Ovary (tissue), 9 donors: ENCODE data around the gene KLHL12. TPM values are rescaled to one million over a fixed set of nuclear protein-coding genes. Genes with fewer than 3 reads are reported as not detected.
A peak's percentile ranks its signal among the peaks of the same experiment; 100 is the strongest.

Source experiments
- DNase-seq, 5 donors: peaks; one replicate each; pipeline ENCODE4 v3.0.0-alpha.2; 2019 to 2020
- H3K27ac ChIP-seq, 2 donors: fragments of 200-600 bp; one replicate each; pipeline versions ENCODE4 v1.5.1 to v1.8.0; 2019 to 2022
- H3K27me3 ChIP-seq: fragments of 200-600 bp; one replicate; pipeline ENCODE4 v1.8.0; 2022
- H3K36me3 ChIP-seq: fragments of 200-600 bp; sonication (generic); one replicate; pipeline ENCODE4 v1.5.1; 2019
- H3K4me1 ChIP-seq: one replicate; pipeline ENCODE4 v1.8.1; 2013; ENCODE audit warnings: mild to moderate bottlenecking, moderate library complexity; ENCODE audit not compliant: insufficient read depth
- H3K4me3 ChIP-seq: fragments of 200-600 bp; sonication (generic); one replicate; pipeline ENCODE4 v1.5.1; 2017
- H3K9me3 ChIP-seq, 2 donors: fragments of 200-600 bp in 1 of 2; sonication (generic) in 1 of 2; one replicate each; pipeline versions ENCODE4 v1.5.1 to v1.8.1; 2013 to 2019; ENCODE audit warnings: mild to moderate bottlenecking in 1 of 2, moderate library complexity in 1 of 2
- EP300 ChIP-seq: sonication (generic); formaldehyde crosslinking; IDR thresholded peaks from one replicate; pipeline ENCODE4 v1.6.1; 2017; ENCODE audit warnings: antibody characterized with exemption
- POLR2A ChIP-seq: fragments of 450-650 bp; IDR thresholded peaks from one replicate; pipeline ENCODE4 v1.6.1; 2017; ENCODE audit warnings: antibody characterized with exemption, mild to moderate bottlenecking, moderate library complexity
- WGBS, 3 donors: extraction: QIAGEN DNeasy Blood & Tissue Kit in 1 of 3; methylation state at CpG; one replicate each; pipeline versions ENCODE4 v1.1.5 to v1.1.7; 2013 to 2017; 5-methylcytosine and 5-hydroxymethylcytosine counted together
- intact Hi-C, 4 donors: fragments of 100-400 bp; cut with DNase I; formaldehyde crosslinking; loops; one replicate each; pipeline versions ENCODE4 v1.11.0 to v1.15.1; 2022 to 2023
- polyA plus RNA-seq, 2 donors: library from polyadenylated mRNA; stranded (reverse); fragments of 200-250 nt in 1 of 2; fragments of 350-450 nt in 1 of 2; fragmentation: Illumina TruSeq in 1 of 2; extraction: RNeasy Lipid Tissue Mini Kit (QIAGEN cat#74804) in 1 of 2; gene quantifications; one replicate each; pipeline ENCODE4 v1.2.3, GENCODE V29; 2013 to 2014
- total RNA-seq, 7 donors: library from RNA; depleted of rRNA in 2 of 7; stranded (reverse); fragments of >200 nt in 2 of 7; fragmentation: NEBNext Ultra II Directional in 3 of 7; extraction: Animal tissue kit (Norgen Biotek cat#: 25700) in 3 of 7; gene quantifications; one replicate each; pipeline versions ENCODE4 v1.1.0 to v1.2.4, GENCODE V29; 2016 to 2023
- TF ChIP-seq, protein P1 (sequence below), 3 donors: fragments of 450-650 bp in 2 of 3; fragments of 200-600 bp in 1 of 3; IDR thresholded peaks; one replicate each; pipeline versions ENCODE4 v1.5.1 to v1.8.0; 2016 to 2022; ENCODE audit warnings: antibody characterized with exemption in 3 of 3, mild to moderate bottlenecking in 1 of 3
- donor health status: DM: no; HTN: no; CAD: no; lungs with moderate emphysema.
- donor health status: DM: no; HTN: no; CAD: no.
- donor health status: Bipolar disorder and iron deficiency.
- donor health status: DM: yes; HTN: yes; CAD: no.
- donor health status: DM: no; HTN: no; CAD: no.
- donor health status: DM: yes; HTN: yes; CAD: no.

The KLHL12 gene
- total and polyA plus RNA-seq, 9 donors = 11.2 to 29.7 (median 20.1) TPM

DNA sequence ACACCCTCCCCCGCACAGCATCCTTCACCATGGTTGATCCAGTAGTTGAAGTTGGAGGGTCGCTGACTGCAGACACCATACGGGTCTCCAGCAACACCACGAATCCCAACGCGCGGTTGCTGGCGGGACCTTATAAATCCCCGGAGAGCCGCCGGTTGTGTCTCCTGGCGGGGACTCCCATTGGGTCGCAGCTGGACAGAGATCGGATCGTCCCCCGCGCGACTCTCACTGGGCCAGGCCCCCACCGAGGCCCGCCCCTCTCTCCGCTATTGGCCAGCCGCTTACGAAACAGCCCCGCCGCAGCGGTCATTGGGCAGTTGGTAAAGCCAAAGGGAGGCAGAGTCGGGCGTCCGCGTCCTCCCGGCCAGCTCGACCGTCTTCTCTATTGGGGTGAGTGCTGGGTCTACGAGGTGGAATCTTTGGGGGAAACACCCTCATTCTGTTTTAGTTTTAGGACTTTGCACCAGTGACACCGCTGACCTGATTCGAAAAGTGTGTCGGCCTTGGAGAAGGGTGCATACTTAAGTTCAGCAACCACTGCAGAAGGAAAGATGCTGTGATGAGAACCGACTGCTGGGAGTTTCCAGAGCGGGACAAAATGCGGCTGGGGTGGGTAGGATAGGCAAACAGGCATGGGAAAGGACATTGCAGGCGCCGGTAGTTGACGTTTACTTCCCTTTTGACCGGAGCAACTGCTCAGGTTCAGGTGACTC is 65.5 kb downstream of the KLHL12 start:
- intact Hi-C loops = no loop called here

DNA sequence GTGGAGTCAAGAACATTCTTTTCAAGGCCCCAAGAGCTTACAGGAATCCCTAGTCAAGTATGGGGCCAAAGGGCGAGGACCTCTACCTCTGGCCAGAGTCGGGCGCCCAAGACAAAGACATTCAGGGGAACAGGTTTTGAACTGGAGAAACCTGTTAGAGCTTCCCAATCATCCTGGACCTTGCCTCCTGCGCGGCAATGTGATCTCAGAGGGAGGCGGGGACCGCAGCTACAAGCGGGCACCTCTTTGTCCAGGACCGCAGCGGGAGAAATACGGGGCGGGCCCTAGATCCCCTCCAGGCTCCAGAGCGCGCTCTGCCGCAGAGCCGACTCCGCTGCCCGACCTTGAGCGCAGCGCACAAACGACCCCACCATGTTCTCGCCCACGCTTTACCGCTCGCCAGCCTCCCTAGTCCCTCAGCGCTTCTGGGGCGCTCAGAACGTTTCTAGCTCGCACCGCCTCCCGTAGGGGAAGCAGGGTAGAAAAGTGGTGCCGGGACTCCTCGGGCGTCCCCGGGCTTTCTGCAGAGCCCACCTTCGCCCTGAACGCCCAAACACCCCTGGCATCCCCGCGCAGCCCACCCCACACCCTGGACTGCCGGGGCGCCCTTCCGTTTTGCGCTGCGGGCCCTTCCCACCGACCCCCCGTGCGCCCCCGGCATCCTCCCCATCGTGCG is 66.2 kb downstream of the KLHL12 start:
- intact Hi-C loops = no loop called here
- H3K4me3 ChIP-seq = peak overlapping the region; percentile 72
- peak in 4 of 5 donors; percentile 20 to 62 (median 50) for DNase-seq
- H3K27me3 ChIP-seq = no peaks in the 10 kb centered on the region
- no peaks in the 10 kb centered on the region for H3K9me3 ChIP-seq
- no peak overlapping the region for H3K27ac ChIP-seq
- H3K36me3 ChIP-seq = no peaks in the 10 kb centered on the region
- peaks cover 3% of the 10 kb centered on the region for H3K4me1 ChIP-seq
- 2 to 3% (median 3%) methylated on average over 46 to 50 of the region's 50 CpGs for WGBS, 3 donors
- TF ChIP-seq EP300 = no peak
- TF ChIP-seq, protein P1, sequence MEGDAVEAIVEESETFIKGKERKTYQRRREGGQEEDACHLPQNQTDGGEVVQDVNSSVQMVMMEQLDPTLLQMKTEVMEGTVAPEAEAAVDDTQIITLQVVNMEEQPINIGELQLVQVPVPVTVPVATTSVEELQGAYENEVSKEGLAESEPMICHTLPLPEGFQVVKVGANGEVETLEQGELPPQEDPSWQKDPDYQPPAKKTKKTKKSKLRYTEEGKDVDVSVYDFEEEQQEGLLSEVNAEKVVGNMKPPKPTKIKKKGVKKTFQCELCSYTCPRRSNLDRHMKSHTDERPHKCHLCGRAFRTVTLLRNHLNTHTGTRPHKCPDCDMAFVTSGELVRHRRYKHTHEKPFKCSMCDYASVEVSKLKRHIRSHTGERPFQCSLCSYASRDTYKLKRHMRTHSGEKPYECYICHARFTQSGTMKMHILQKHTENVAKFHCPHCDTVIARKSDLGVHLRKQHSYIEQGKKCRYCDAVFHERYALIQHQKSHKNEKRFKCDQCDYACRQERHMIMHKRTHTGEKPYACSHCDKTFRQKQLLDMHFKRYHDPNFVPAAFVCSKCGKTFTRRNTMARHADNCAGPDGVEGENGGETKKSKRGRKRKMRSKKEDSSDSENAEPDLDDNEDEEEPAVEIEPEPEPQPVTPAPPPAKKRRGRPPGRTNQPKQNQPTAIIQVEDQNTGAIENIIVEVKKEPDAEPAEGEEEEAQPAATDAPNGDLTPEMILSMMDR (IDR thresholded peaks at IDR 0.05) = no peak
- no peak for TF ChIP-seq POLR2A

More for the DNA sequence above, 65.5 kb downstream of the KLHL12 start:
- peak; percentile 85 to 90 (median 86) for DNase-seq
- Histone ChIP-seq H3K27me3 (no peaks in the 10 kb centered on the region), H3K27ac (no peak overlapping the region), H3K36me3 (no peaks in the 10 kb centered on the region), H3K4me3 (peak overlapping the region; percentile 72), H3K9me3 (no peaks in the 10 kb centered on the region), H3K4me1 (peaks cover 3% of the 10 kb centered on the region)
- WGBS, 3 donors = 0 to 1% (median 0%) methylated on average over 37 to 44 of the region's 44 CpGs
- TF ChIP-seq EP300 = no peak
- TF ChIP-seq POLR2A = peak; percentile 18

DNA sequence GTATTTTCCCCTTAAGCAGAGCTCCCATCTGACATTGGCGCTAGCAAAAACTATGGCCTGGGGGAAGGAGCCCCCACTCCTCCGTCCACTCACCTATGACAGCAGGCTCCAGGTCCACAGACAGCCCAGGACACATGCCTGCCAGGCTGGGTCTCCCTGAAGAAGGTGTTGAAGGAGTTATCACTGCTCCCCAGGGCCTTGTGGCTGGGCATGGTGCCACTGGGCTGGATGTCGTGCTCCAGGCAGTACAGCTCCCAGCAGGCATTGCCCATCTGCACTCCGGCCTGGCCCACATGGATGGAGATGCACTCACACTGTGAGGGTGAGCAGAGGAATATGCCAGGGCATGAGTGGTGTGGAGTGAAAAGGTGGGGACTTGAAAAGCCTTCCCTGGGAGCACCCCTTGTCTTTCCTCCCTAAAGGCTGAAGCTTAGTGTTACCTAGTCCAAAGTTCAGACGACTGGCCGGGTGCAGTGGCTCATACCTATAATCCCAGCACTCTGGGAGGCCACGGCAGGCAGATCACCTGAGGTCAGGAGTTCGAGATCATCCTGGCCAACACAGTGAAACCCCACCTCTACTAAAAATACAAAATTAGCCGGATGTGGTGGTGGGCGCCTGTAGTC is 68.1 kb downstream of the KLHL12 start:
- intact Hi-C loops = loop anchor here in 1 of 4 donors (5.0 kb wide), 1 partner anchor 47 kb away; the partner anchor contains the start of gene PCAT6
- no peaks in the 10 kb centered on the region for H3K36me3 ChIP-seq
- 84 to 88% (median 86%) methylated on average over 10 of the region's 10 CpGs for WGBS, 3 donors
- no peak overlapping the region for H3K4me3 ChIP-seq
- H3K27me3 ChIP-seq = no peaks in the 10 kb centered on the region
- no peaks in the 10 kb centered on the region for H3K9me3 ChIP-seq
- H3K4me1 ChIP-seq = peaks cover 3% of the 10 kb centered on the region
- DNase-seq = peak in 4 of 5 donors; percentile 25 to 64 (median 34)
- H3K27ac ChIP-seq = peak overlapping the region; percentile 36
- TF ChIP-seq POLR2A (no peak), EP300 (no peak)
- TF ChIP-seq, protein P1 (IDR thresholded peaks at IDR 0.05) = no peak

DNA sequence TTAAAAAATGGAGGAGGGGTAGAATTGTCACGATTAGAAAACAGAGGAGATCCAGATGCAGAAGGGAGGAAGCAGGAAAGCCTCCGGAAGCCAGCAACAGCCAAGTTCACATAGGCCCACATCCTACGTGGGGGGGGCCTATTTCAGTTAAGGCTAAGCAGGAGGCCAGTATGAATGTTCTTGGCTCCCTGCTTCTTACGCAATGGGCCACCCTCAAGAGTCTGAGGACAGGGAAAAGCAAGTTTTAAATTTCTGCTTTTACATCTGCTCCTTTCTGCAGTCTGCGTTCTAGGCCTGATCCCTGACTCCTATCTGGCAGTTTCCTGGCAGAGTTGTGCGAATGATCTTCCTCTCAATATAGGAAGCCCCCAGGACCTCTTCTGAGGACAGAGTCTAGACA is 68.7 kb downstream of the KLHL12 start:
- TF ChIP-seq EP300 = no peak
- TF ChIP-seq POLR2A = no peak
- TF ChIP-seq, protein P1 (IDR thresholded peaks at IDR 0.05) = no peak
- peak overlapping the region in 1 of 2 donors; percentile 36 for H3K27ac ChIP-seq
- H3K36me3 ChIP-seq = no peaks in the 10 kb centered on the region
- H3K27me3 ChIP-seq = no peaks in the 10 kb centered on the region
- no peak overlapping the region for H3K4me3 ChIP-seq
- 20 to 32% (median 26%) methylated on average over 6 of the region's 6 CpGs for WGBS, 3 donors
- intact Hi-C loops = loop anchor here in 1 of 4 donors (5.0 kb wide), 1 partner anchor 46 kb away; the partner anchor contains the start of gene PCAT6
- peaks cover 3% of the 10 kb centered on the region for H3K4me1 ChIP-seq
- DNase-seq = peak in 4 of 5 donors; percentile 58 to 88 (median 74)
- H3K9me3 ChIP-seq = no peaks in the 10 kb centered on the region
